H9 (cell line): ENCODE data around the gene RNLS. TPM values are rescaled to one million over a fixed set of nuclear protein-coding genes. Genes with fewer than 3 reads are reported as not detected.

Experiments used
- DNase-seq: peaks from one replicate; pipeline ENCODE4 v3.0.0-alpha.2; 2017
- H2AFZ ChIP-seq: one replicate; pipeline ENCODE4 v1.6.1; 2013; ENCODE audit warnings: mild to moderate bottlenecking, low read length, control low read depth, moderate library complexity
- H2AK5ac ChIP-seq: 2 replicates; pipeline ENCODE4 v1.6.1; 2013; ENCODE audit warnings: low read length, control low read depth, mixed read lengths; ENCODE audit not compliant: insufficient read length
- H2BK120ac ChIP-seq: one replicate; pipeline ENCODE4 v1.6.1; 2013; ENCODE audit warnings: low read depth, mild to moderate bottlenecking, low read length, control low read depth, inconsistent platforms; ENCODE audit not compliant: poor library complexity, severe bottlenecking
- H2BK12ac ChIP-seq: 2 replicates; pipeline ENCODE4 v1.6.1; 2013; ENCODE audit warnings: low read length, control low read depth, mixed read lengths, low read depth; ENCODE audit not compliant: insufficient read length
- H2BK15ac ChIP-seq: 2 replicates; pipeline ENCODE4 v1.6.1; 2013; ENCODE audit warnings: low read depth, low read length, control low read depth
- H2BK20ac ChIP-seq: one replicate; pipeline ENCODE4 v1.6.1; 2013; ENCODE audit warnings: low read depth, mild to moderate bottlenecking, low read length, control low read depth, inconsistent platforms; ENCODE audit not compliant: poor library complexity, severe bottlenecking
- H2BK5ac ChIP-seq: 2 replicates; pipeline ENCODE4 v1.6.1; 2013; ENCODE audit warnings: low read length, control low read depth, mixed read lengths; ENCODE audit not compliant: insufficient read length
- H3K14ac ChIP-seq: 2 replicates; pipeline ENCODE4 v1.6.1; 2013; ENCODE audit warnings: low read length, control low read depth; ENCODE audit not compliant: insufficient read depth
- H3K18ac ChIP-seq: 2 replicates; pipeline ENCODE4 v1.6.1; 2013; ENCODE audit warnings: low read depth, mild to moderate bottlenecking, mixed read lengths, low read length, control low read depth; ENCODE audit not compliant: insufficient read length
- H3K23ac ChIP-seq: 2 replicates; pipeline ENCODE4 v1.6.1; 2013; ENCODE audit warnings: low read length, control low read depth, mixed read lengths, low read depth; ENCODE audit not compliant: insufficient read length
- H3K23me2 ChIP-seq: 2 replicates; pipeline ENCODE4 v1.6.1; 2013; ENCODE audit warnings: low read depth, mild to moderate bottlenecking, mixed read lengths, low read length, control low read depth; ENCODE audit not compliant: insufficient read length, poor library complexity, severe bottlenecking
- H3K27ac ChIP-seq: 2 replicates; pipeline ENCODE4 v1.5.1; 2013; ENCODE audit warnings: low read length, control low read depth, mixed read lengths, low read depth; ENCODE audit not compliant: insufficient read length
- H3K27me3 ChIP-seq: 2 replicates; pipeline ENCODE4 v1.6.1; 2013; ENCODE audit warnings: low read length, control low read depth, inconsistent platforms; ENCODE audit not compliant: insufficient read depth
- H3K4ac ChIP-seq: 2 replicates; pipeline ENCODE4 v1.6.1; 2013; ENCODE audit warnings: low read depth, mild to moderate bottlenecking, control low read depth, inconsistent platforms, low read length, moderate library complexity
- H3K4me1 ChIP-seq: 2 replicates; pipeline ENCODE4 v1.6.1; 2013; ENCODE audit warnings: low read length, control low read depth, inconsistent platforms; ENCODE audit not compliant: insufficient read depth
- H3K4me2 ChIP-seq: 2 replicates; pipeline ENCODE4 v1.6.1; 2013; ENCODE audit warnings: low read length, control low read depth, mixed read lengths; ENCODE audit not compliant: insufficient read length, insufficient read depth
- H3K56ac ChIP-seq: 2 replicates; pipeline ENCODE4 v1.6.1; 2013; ENCODE audit warnings: low read depth, mild to moderate bottlenecking, mixed read lengths, low read length, control low read depth; ENCODE audit not compliant: insufficient read length
- H3K79me1 ChIP-seq: 2 replicates; pipeline ENCODE4 v1.6.1; 2013; ENCODE audit warnings: low read depth, mild to moderate bottlenecking, moderate library complexity, low read length, control low read depth, inconsistent platforms; ENCODE audit not compliant: insufficient read depth, poor library complexity, severe bottlenecking
- H3K79me2 ChIP-seq: 2 replicates; pipeline ENCODE4 v1.6.1; 2013; ENCODE audit warnings: low read length, control low read depth, inconsistent platforms; ENCODE audit not compliant: insufficient read depth
- H3K9ac ChIP-seq: 2 replicates; pipeline ENCODE4 v1.6.1; 2013; ENCODE audit warnings: low read length, control low read depth, mixed read lengths; ENCODE audit not compliant: insufficient read length; ENCODE audit errors: extremely low read depth
- H3K9me3 ChIP-seq: one replicate; pipeline ENCODE4 v1.6.1; 2013; ENCODE audit warnings: low read depth, low read length, inconsistent platforms; ENCODE audit not compliant: control insufficient read depth
- H3T11ph ChIP-seq: one replicate; pipeline ENCODE4 v1.6.1; 2013; ENCODE audit warnings: mild to moderate bottlenecking, low read length, control low read depth, inconsistent platforms
- H4K20me1 ChIP-seq: one replicate; pipeline ENCODE4 v1.6.1; 2013; ENCODE audit not compliant: control insufficient read depth, insufficient read length, insufficient read depth
- H4K5ac ChIP-seq: 2 replicates; pipeline ENCODE4 v1.6.1; 2013; ENCODE audit warnings: low read depth, mild to moderate bottlenecking, mixed read lengths, low read length, control low read depth; ENCODE audit not compliant: insufficient read length
- H4K8ac ChIP-seq: replicated peaks from 2 replicates; pipeline ENCODE4 v1.6.1; 2013; ENCODE audit warnings: low read length, control low read depth, mixed read lengths, low read depth; ENCODE audit not compliant: insufficient read length
- H4K91ac ChIP-seq: 2 replicates; pipeline ENCODE4 v1.6.1; 2013; ENCODE audit warnings: low read depth, mild to moderate bottlenecking, moderate library complexity, mixed read lengths, low read length, control low read depth; ENCODE audit not compliant: insufficient read length
- H3K27ac Mint-ChIP-seq, 3 experiments: 2 replicates in 2 of 3; 3 replicates in 1 of 3; pipeline ENCODE4 v1.8.0; 2020 to 2021; ENCODE audit warnings: mixed read lengths in 3 of 3, mild to moderate bottlenecking in 1 of 3, moderate library complexity in 1 of 3
- H3K27me3 Mint-ChIP-seq: 2 replicates; pipeline ENCODE4 v1.8.0; 2021; ENCODE audit warnings: low read depth, mild to moderate bottlenecking, moderate library complexity, mixed read lengths
- H3K36me3 Mint-ChIP-seq, 3 experiments: 2 replicates in 2 of 3; 3 replicates in 1 of 3; pipeline ENCODE4 v1.8.0; 2020 to 2021; ENCODE audit warnings: low read depth in 3 of 3, mixed read lengths in 3 of 3; ENCODE audit not compliant: insufficient read depth in 1 of 3
- H3K4me1 Mint-ChIP-seq, 2 experiments: 2 replicates each; pipeline ENCODE4 v1.8.0; 2020; ENCODE audit warnings: mixed read lengths in 2 of 2
- H3K4me3 Mint-ChIP-seq, 2 experiments: 2 replicates in 1 of 2; 3 replicates in 1 of 2; pipeline ENCODE4 v1.8.0; 2020 to 2021; ENCODE audit warnings: mild to moderate bottlenecking in 2 of 2, mixed read lengths in 2 of 2, moderate library complexity in 1 of 2
- H3K9me3 Mint-ChIP-seq, 2 experiments: 2 replicates in 1 of 2; 3 replicates in 1 of 2; pipeline ENCODE4 v1.8.0; 2020; ENCODE audit warnings: mild to moderate bottlenecking in 2 of 2, mixed read lengths in 2 of 2, moderate library complexity in 1 of 2
- CTCF ChIP-seq: fragments of 200-600 bp; sonication (generic); conservative IDR thresholded peaks from 3 replicates; pipeline ENCODE4 v1.8.0; 2021; ENCODE audit warnings: antibody characterized with exemption, mild to moderate bottlenecking
- WGBS: extraction: QIAGEN DNeasy Blood & Tissue Kit; methylation state at CpG from one replicate; pipeline ENCODE4 v1.1.7; 2013; ENCODE audit warnings: missing lambda C conversion rate, low lambda C conversion rate, mixed read lengths; ENCODE audit not compliant: insufficient read length; ENCODE audit errors: extremely low coverage; 5-methylcytosine and 5-hydroxymethylcytosine counted together
- total RNA-seq: library from RNA; stranded (reverse); gene quantifications from 2 replicates; pipeline ENCODE4 v1.2.1, GENCODE V29; 2021

The RNLS gene
- total RNA-seq, 1 experiment from 2014 or later: 7.5 TPM

GRCh38 chr10:88617772-88618300, 34.7 kb upstream of the RNLS start:
- Mint-ChIP-seq H3K27ac (no peak overlapping the region), H3K4me3 (no peak overlapping the region), H3K9me3 (no peaks in the 10 kb centered on the region; a peak in 1 of 5 replicates), H3K36me3 (no peaks in the 10 kb centered on the region), H3K27me3 (no peaks in the 10 kb centered on the region), H3K4me1 (no peaks in the 10 kb centered on the region)
- H3K23ac ChIP-seq: no peak overlapping the region
- H2AK5ac ChIP-seq: no peak overlapping the region
- H2BK12ac ChIP-seq: no peak overlapping the region
- TF ChIP-seq CTCF: no peak
- H4K20me1 ChIP-seq: no peaks in the 10 kb centered on the region
- H3K23me2 ChIP-seq: no peaks in the 10 kb centered on the region
- no peak overlapping the region for H3K4me2 ChIP-seq
- H3K9me3 ChIP-seq: no peaks in the 10 kb centered on the region
- H3T11ph ChIP-seq: no peak overlapping the region
- WGBS: no CpG with 5 or more reads among the region's 1 CpG
- H3K4me1 ChIP-seq: no peaks in the 10 kb centered on the region
- H3K27me3 ChIP-seq: no peaks in the 10 kb centered on the region
- no peaks in the 10 kb centered on the region for H3K79me1 ChIP-seq
- H2BK20ac ChIP-seq: no peak overlapping the region
- no peak overlapping the region for H4K5ac ChIP-seq
- H3K79me2 ChIP-seq: no peaks in the 10 kb centered on the region
- H2AFZ ChIP-seq: no peak overlapping the region
- H3K56ac ChIP-seq: no peak overlapping the region
- H2BK15ac ChIP-seq: no peak overlapping the region
- no peak overlapping the region for H3K27ac ChIP-seq
- H4K8ac ChIP-seq: no peak overlapping the region
- H3K9ac ChIP-seq: no peak overlapping the region
- DNase-seq: no peak
- H3K14ac ChIP-seq: no peak overlapping the region
- no peak overlapping the region for H2BK5ac ChIP-seq
- H3K18ac ChIP-seq: no peak overlapping the region
- no peak overlapping the region for H3K4ac ChIP-seq
- no peak overlapping the region for H2BK120ac ChIP-seq
- no peak overlapping the region for H4K91ac ChIP-seq
